ENCODE measurements around the gene SMCP. TPM values are rescaled to one million over a fixed set of nuclear protein-coding genes. Genes with fewer than 3 reads are reported as not detected.

SMCP gene
- total and polyA plus RNA-seq, 2 donors (not counting 1 experiment from before 2014, with no cell fraction given): not detected

DNA sequence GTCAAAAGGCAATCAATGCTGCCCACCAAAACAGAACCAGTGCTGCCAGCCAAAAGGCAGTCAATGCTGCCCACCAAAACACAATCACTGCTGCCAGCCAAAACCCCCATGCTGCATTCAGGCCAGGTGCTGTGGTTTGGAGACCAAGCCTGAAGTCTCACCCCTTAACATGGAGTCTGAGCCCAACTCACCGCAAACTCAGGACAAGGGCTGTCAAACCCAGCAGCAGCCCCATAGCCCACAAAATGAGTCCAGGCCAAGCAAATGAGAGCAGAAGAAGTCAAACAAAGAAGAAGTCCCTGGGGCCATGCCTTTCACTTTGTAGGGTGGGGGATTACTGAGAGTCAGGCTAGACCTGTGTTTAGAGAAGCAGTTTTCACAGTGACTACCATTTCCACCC is 6.4 kb downstream of the SMCP start:
- no peak overlapping the region for H3K4me3 ChIP-seq (ENCODE audit: control extremely low read depth in 1 of 5, extremely low read depth in 1 of 5, insufficient read depth in 1 of 5, low read depth in 2 of 5, low read length in 4 of 5)
- TF ChIP-seq EZH2 (IDR thresholded peaks at IDR 0.05; ENCODE audit: borderline replicate concordance, insufficient read depth, low read depth, low read length, poor library complexity, severe bottlenecking) (no peak), CTCF (IDR thresholded peaks at IDR 0.05) (no peak)
- H3K4me1 Mint-ChIP-seq: peaks cover 2% of the 10 kb centered on the region
- H3K27me3 ChIP-seq (replicated peaks in 1 of 4; ENCODE audit: control extremely low read depth in 1 of 4, control insufficient read depth in 3 of 4, insufficient read depth in 4 of 4, low read length in 3 of 4): no peaks in the 10 kb centered on the region
- H3K36me3 ChIP-seq (replicated peaks in 1 of 2; ENCODE audit: control extremely low read depth in 1 of 2, control insufficient read depth in 1 of 2, extremely low read depth in 1 of 2, insufficient read depth in 2 of 2, low read length in 1 of 2): no peaks in the 10 kb centered on the region
- H3K27ac Mint-ChIP-seq: no peak overlapping the region
- 86% methylated on average over 1 of the region's 1 CpG for WGBS (ENCODE audit: insufficient coverage)
- DNase-seq (no peak), ATAC-seq (ENCODE audit: low read depth) (no peak)
- ChIA-PET POLR2A (no interaction called here), CTCF (interaction anchor here (1.6 kb wide), 1 partner anchor 12 kb away, joined by 3 read pairs; no protein-coding TSS in a partner anchor)
- no peak overlapping the region for H2AFZ ChIP-seq (ENCODE audit: insufficient read depth, low read depth, low read length, poor library complexity, severe bottlenecking)
- intact Hi-C loops (cut with micrococcal nuclease): no loop called here
- peaks cover 4% of the 10 kb centered on the region for H3K27me3 Mint-ChIP-seq
- no peaks in the 10 kb centered on the region for H3K9me3 ChIP-seq (ENCODE audit: control extremely low read depth in 1 of 3, control insufficient read depth in 2 of 3, insufficient read depth in 1 of 3, low read length in 2 of 3)
- H3K4me2 ChIP-seq (replicated peaks; ENCODE audit: low read depth, low read length, poor library complexity, severe bottlenecking): no peak overlapping the region
- no peaks in the 10 kb centered on the region for H3K9me3 Mint-ChIP-seq (ENCODE audit: insufficient read depth)
- H3K4me1 ChIP-seq (ENCODE audit: control insufficient read depth in 2 of 2, insufficient read depth in 2 of 2, low read length in 2 of 2): no peaks in the 10 kb centered on the region
- H3K4me3 Mint-ChIP-seq: no peak overlapping the region
- H3K79me2 ChIP-seq (ENCODE audit: control insufficient read depth, insufficient read depth, low read length): no peaks in the 10 kb centered on the region
- H3K27ac ChIP-seq (ENCODE audit: low read length in 2 of 2): no peak overlapping the region
- no peak overlapping the region for H3K9ac ChIP-seq (ENCODE audit: low read length)
- H4K20me1 ChIP-seq (ENCODE audit: control insufficient read depth, insufficient read depth, low read length, poor library complexity, severe bottlenecking): no peaks in the 10 kb centered on the region

- 67% methylated on average over 4 of the region's 4 CpGs for WGBS (ENCODE audit: insufficient coverage)
- ATAC-seq (ENCODE audit: low read depth) (no peak), DNase-seq (no peak)
- intact Hi-C loops (cut with micrococcal nuclease): no loop called here
- Histone ChIP-seq H3K4me3 (ENCODE audit: control extremely low read depth in 1 of 5, extremely low read depth in 1 of 5, insufficient read depth in 1 of 5, low read depth in 2 of 5, low read length in 4 of 5) (no peak overlapping the region), H3K27ac (ENCODE audit: low read length in 2 of 2) (no peak overlapping the region), H3K27me3 (replicated peaks in 1 of 4; ENCODE audit: control extremely low read depth in 1 of 4, control insufficient read depth in 3 of 4, insufficient read depth in 4 of 4, low read length in 3 of 4) (no peaks in the 10 kb centered on the region), H3K9ac (ENCODE audit: low read length) (no peak overlapping the region), H3K79me2 (ENCODE audit: control insufficient read depth, insufficient read depth, low read length) (no peaks in the 10 kb centered on the region), H4K20me1 (ENCODE audit: control insufficient read depth, insufficient read depth, low read length, poor library complexity, severe bottlenecking) (no peaks in the 10 kb centered on the region), H2AFZ (ENCODE audit: insufficient read depth, low read depth, low read length, poor library complexity, severe bottlenecking) (no peak overlapping the region), H3K4me1 (ENCODE audit: control insufficient read depth in 2 of 2, insufficient read depth in 2 of 2, low read length in 2 of 2) (no peaks in the 10 kb centered on the region), H3K36me3 (replicated peaks in 1 of 2; ENCODE audit: control extremely low read depth in 1 of 2, control insufficient read depth in 1 of 2, extremely low read depth in 1 of 2, insufficient read depth in 2 of 2, low read length in 1 of 2) (no peaks in the 10 kb centered on the region), H3K4me2 (replicated peaks; ENCODE audit: low read depth, low read length, poor library complexity, severe bottlenecking) (no peak overlapping the region), H3K9me3 (ENCODE audit: control extremely low read depth in 1 of 3, control insufficient read depth in 2 of 3, insufficient read depth in 1 of 3, low read length in 2 of 3) (no peaks in the 10 kb centered on the region)
- no peaks in the 10 kb centered on the region for H3K9me3 Mint-ChIP-seq (ENCODE audit: insufficient read depth)
- H3K4me1 Mint-ChIP-seq: peaks cover 2% of the 10 kb centered on the region
- no peak overlapping the region for H3K4me3 Mint-ChIP-seq
- TF ChIP-seq CTCF (IDR thresholded peaks at IDR 0.05): no peak
- TF ChIP-seq EZH2 (IDR thresholded peaks at IDR 0.05; ENCODE audit: borderline replicate concordance, insufficient read depth, low read depth, low read length, poor library complexity, severe bottlenecking): no peak
- H3K27ac Mint-ChIP-seq: no peak overlapping the region
- POLR2A ChIA-PET: no interaction called here
- CTCF ChIA-PET: interaction anchor here (1.6 kb wide), 1 partner anchor 13 kb away, joined by 3 read pairs; no protein-coding TSS in a partner anchor
- H3K27me3 Mint-ChIP-seq: peaks cover 10% of the 10 kb centered on the region
Measured at GRCh38 chr1:152884966-152885624, 7.0 kb downstream of the SMCP start.
